COLO668 (cell line): Measurements from ENCODE around the gene AK4.

Experiments used
- DNase-seq: peaks from one replicate; lab custom pipeline; 2025; ENCODE audit not compliant: unreplicated experiment; lab: John Stamatoyannopoulos, UW

Gene AK4

DNA sequence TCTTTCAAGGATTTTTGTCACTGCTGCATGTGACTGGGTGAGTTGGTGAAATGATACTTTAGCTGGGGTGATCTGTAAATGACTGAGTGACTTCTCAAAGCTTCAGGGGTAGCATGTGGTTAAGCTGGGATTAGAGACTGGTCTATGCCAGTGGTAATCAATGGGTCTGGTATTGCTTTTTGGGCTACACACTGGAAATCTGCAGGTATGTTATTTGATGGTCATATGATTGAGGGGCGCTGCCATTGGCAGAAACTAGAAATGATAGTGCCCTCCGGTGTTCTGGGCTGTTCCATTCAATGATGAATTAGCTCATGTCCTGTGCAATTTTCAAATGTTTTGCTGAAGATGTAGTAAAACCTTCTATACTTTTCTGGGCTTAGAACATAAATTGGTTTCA, 121.6 kb downstream of the AK4 start:
- DNase-seq = no peak

DNA sequence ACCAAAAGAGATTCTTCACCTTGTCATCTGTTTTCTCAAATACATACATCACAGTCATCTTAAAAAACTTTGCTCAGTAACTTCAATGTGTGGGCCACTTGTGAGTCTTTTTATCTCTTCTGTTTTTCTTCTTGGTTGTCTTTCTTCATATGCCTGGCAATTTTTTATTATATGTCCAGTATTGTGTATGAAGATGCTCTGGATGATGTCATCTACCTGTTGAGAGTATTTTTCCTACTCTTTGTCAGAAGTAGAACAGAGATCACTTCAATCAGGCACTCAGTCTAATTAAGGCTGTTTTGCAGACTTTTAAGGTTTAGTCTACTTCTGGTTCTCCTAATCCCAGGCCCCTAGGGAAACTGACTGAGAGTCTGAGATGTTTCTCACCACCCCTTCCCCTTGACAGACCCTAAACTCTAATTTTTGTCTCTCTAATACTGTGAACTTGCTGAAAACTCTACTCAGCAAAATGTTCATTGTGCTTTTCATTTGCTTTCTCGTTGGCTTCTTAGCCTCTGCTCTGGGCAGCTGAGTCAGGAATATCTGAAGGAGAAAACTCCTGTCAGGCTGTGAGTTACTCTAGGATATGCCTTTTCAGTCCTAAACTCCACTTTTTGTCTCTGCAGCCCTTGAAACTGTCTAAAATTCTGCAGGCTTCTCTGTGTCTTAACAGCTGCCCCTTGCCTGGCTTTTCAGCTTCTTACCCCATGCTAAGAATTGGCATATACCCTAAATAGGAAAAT, 128.4 kb downstream of the AK4 start:
- no peak for DNase-seq

- DNase-seq = no peak
Observed at GRCh38 chr1:65277605-65278347, 129.8 kb downstream of the AK4 start.

GRCh38 chr1:65278376-65279069, 130.5 kb downstream of the AK4 start:
- DNase-seq = no peak

- no peak for DNase-seq
Observed at GRCh38 chr1:65279070-65279779, 131.2 kb downstream of the AK4 start.
